ENCODE measurements around the gene C17orf58. TPM values are rescaled to one million over a fixed set of nuclear protein-coding genes. Genes with fewer than 3 reads are reported as not detected.

The C17orf58 gene
- total and polyA plus RNA-seq, 2 experiments from 2014 or later, result 30.9 to 35.8 TPM

- Histone ChIP-seq H3F3A (replicated peaks; ENCODE audit: low read depth) (no peaks in the 10 kb centered on the region), H3K4me1 (ENCODE audit: insufficient read depth) (no peaks in the 10 kb centered on the region), H3K4me3 (no peak overlapping the region), H3K36me3 (ENCODE audit: insufficient read depth) (no peaks in the 10 kb centered on the region), H3K79me2 (replicated peaks; ENCODE audit: insufficient read depth) (no peaks in the 10 kb centered on the region), H3K9me2 (ENCODE audit: insufficient read depth) (no peaks in the 10 kb centered on the region), H3K27me3 (ENCODE audit: insufficient read depth) (no peaks in the 10 kb centered on the region), H2AFZ (no peak overlapping the region), H3K4me2 (no peak overlapping the region), H4K20me1 (replicated peaks; ENCODE audit: insufficient read depth) (no peaks in the 10 kb centered on the region), H3K27ac (ENCODE audit: low read depth) (no peak overlapping the region)
- Mint-ChIP-seq H3K4me3 (no peak overlapping the region), H3K36me3 (ENCODE audit: low read depth) (peaks cover 4% of the 10 kb centered on the region; the same call in 1 of the 3 replicates), H3K27me3 (ENCODE audit: insufficient read depth, low read depth, poor library complexity) (peaks cover 2% of the 10 kb centered on the region), H3K9me3 (no peaks in the 10 kb centered on the region), H3K4me1 (no peaks in the 10 kb centered on the region; the same call in 2 of the 3 replicates), H3K27ac (no peak overlapping the region)
- TF ChIP-seq POLR2AphosphoS5 (IDR thresholded peaks at IDR 0.05; ENCODE audit: low read depth), result no peak
- TF ChIP-seq EZH2phosphoT487 (IDR thresholded peaks at IDR 0.05; ENCODE audit: unreplicated experiment), result no peak
- no peak for TF ChIP-seq ZNF331 (CRISPR knock-in tag; IDR thresholded peaks at IDR 0.05; ENCODE audit: low read depth)
- no peak for TF ChIP-seq ZNF114 (CRISPR knock-in tag; IDR thresholded peaks at IDR 0.05)
- no peak for TF ChIP-seq JUNB (IDR thresholded peaks at IDR 0.05; ENCODE audit: unreplicated experiment)
- TF ChIP-seq ETS1 (IDR thresholded peaks at IDR 0.05), result no peak
- no peak for TF ChIP-seq CREB1 (CRISPR knock-in tag; IDR thresholded peaks at IDR 0.05; ENCODE audit: low read depth)
- TF ChIP-seq EZH2 (IDR thresholded peaks at IDR 0.05; ENCODE audit: low read depth, unreplicated experiment), result no peak
- no peak for TF ChIP-seq CTCF (conservative IDR thresholded peaks at IDR 0.05; ENCODE audit: low read depth in 2 of 2)
- TF ChIP-seq NANOG (IDR thresholded peaks at IDR 0.05; ENCODE audit: borderline replicate concordance), result no peak
- TF ChIP-seq STAT1 (IDR thresholded peaks at IDR 0.05; ENCODE audit: unreplicated experiment), result no peak
- no peak for TF ChIP-seq ZNF462 (CRISPR knock-in tag; IDR thresholded peaks at IDR 0.05)
- no peak for TF ChIP-seq REST (IDR thresholded peaks at IDR 0.05; ENCODE audit: unreplicated experiment)
- DNase-seq (ENCODE audit: low spot score), result no peak
- no peak for ATAC-seq
These were observed 13.4 kb downstream of the C17orf58 start for GRCh38 chr17:67982686-67983382.
